Activated CD4-positive, alpha-beta T cell treated with anti-CD3 and anti-CD28 coated beads, Interleukin-2, amount 50 U/mL, for 48 hours (primary cell): ENCODE measurements around the gene RTTN.

ENCODE experiments used
- DNase-seq, 2 experiments: peaks; one replicate each; pipeline ENCODE4 v3.0.0-alpha.2; 2020

The RTTN gene

GRCh38 chr18:69969491-69969890, 236.0 kb downstream of the RTTN start:
- DNase-seq: no peak

- DNase-seq: no peak
Observed at GRCh38 chr18:69968039-69968438, 237.4 kb downstream of the RTTN start.

- no peak for DNase-seq
Observed at GRCh38 chr18:69963196-69963595, 242.3 kb downstream of the RTTN start.

GRCh38 chr18:69961718-69962117, 243.8 kb downstream of the RTTN start:
- no peak for DNase-seq

GRCh38 chr18:69958422-69958821, 247.1 kb downstream of the RTTN start:
- peak in 1 of 2 experiments; percentile 57 for DNase-seq

- no peak for DNase-seq
Observed at GRCh38 chr18:69957747-69958146, 247.7 kb downstream of the RTTN start.

- DNase-seq: no peak
Observed at GRCh38 chr18:69956665-69957620, 248.5 kb downstream of the RTTN start.

- peak in 1 of 2 experiments; percentile 49 for DNase-seq
Observed at GRCh38 chr18:69956057-69956456, 249.4 kb downstream of the RTTN start.

- no peak for DNase-seq
Observed at GRCh38 chr18:69954719-69955480, 250.6 kb downstream of the RTTN start.

- DNase-seq: no peak
Observed at GRCh38 chr18:69953191-69953590, 252.3 kb downstream of the RTTN start.
